ENCODE results near the gene SARNP. TPM values are rescaled to one million over a fixed set of nuclear protein-coding genes. Genes with fewer than 3 reads are reported as not detected.

The SARNP gene
- polyA plus RNA-seq, 2 of the 4 experiments (the other 2 are of a cell fraction) = 123 to 198 TPM

DNA sequence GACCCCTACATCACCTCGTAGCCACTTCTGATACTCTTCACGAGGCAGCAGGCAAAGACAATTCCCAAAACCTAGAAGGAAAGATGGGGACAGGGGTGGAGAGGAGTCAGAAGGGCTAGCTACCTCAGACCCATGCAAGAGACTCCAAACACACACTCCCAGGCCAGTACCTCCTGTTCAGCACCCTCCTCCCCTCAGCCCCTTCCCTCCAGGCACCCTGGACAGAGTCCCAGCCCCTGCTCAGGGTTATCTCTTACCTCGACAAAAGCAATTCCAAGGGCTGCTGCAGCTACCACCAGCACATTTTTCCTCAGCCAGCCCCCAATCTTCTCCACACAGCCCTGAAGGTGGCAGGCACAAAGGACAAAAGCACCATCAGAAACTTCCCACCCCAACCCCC lies 92.0 kb downstream of the SARNP start:
- no peak overlapping the region for H3K4me2 ChIP-seq
- H3K27ac ChIP-seq = no peak overlapping the region
- no peak overlapping the region for H3K4me3 ChIP-seq
- H3K4me1 ChIP-seq = peaks cover 50% of the 10 kb centered on the region
- ChIA-PET POLR2A (interaction anchor here (1.4 kb wide), 2 partner anchors 10 to 13 kb away, joined by 5 to 7 read pairs; partner anchors contain the start of gene BLOC1S1), CTCF (interaction anchor here (0.7 to 12.3 kb wide), 8 partner anchors 9 to 314 kb away, joined by 3 to 139 read pairs (median 6); partner anchors contain the start of genes BLOC1S1 and GDF11)
- no peak for FAIRE-seq
- ATAC-seq = no peak
- no peak for DNase-seq (ENCODE audit: low read depth in 1 of 2, low spot score in 1 of 2)
- H3K9me3 ChIP-seq = no peaks in the 10 kb centered on the region
- TF ChIP-seq RAD21 (conservative IDR thresholded peaks at IDR 0.05 in 1 of 2, IDR thresholded peaks at IDR 0.05 in 1 of 2) (no peak), ESRRA (IDR thresholded peaks at IDR 0.05; ENCODE audit: borderline replicate concordance, low read length) (no peak), CHD2 (IDR thresholded peaks at IDR 0.05; ENCODE audit: low read length, partially characterized antibody) (no peak), JUN (IDR thresholded peaks at IDR 0.05) (no peak), NFE2L2 (conservative IDR thresholded peaks at IDR 0.05; ENCODE audit: low read length) (no peak), EP300 (IDR thresholded peaks at IDR 0.05) (no peak), KDM1A (IDR thresholded peaks at IDR 0.05; ENCODE audit: low read depth) (no peak), CBX2 (IDR thresholded peaks at IDR 0.05; ENCODE audit: borderline replicate concordance, low read depth) (no peak), HOXB5 (CRISPR knock-in tag; IDR thresholded peaks at IDR 0.05) (no peak), EHMT2 (IDR thresholded peaks at IDR 0.05; ENCODE audit: low read depth) (no peak), SMC3 (IDR thresholded peaks at IDR 0.05) (no peak), MAZ (IDR thresholded peaks at IDR 0.05; ENCODE audit: borderline replicate concordance, low read depth, low read length) (no peak), ZC3H11A (IDR thresholded peaks at IDR 0.05) (no peak), POLR2AphosphoS2 (conservative IDR thresholded peaks at IDR 0.05; ENCODE audit: low read length) (no peak), RARB (CRISPR knock-in tag; IDR thresholded peaks at IDR 0.05) (no peak), POLR2A (IDR thresholded peaks at IDR 0.05; ENCODE audit: low read length) (no peak)
- TF ChIP-seq, protein P1, sequence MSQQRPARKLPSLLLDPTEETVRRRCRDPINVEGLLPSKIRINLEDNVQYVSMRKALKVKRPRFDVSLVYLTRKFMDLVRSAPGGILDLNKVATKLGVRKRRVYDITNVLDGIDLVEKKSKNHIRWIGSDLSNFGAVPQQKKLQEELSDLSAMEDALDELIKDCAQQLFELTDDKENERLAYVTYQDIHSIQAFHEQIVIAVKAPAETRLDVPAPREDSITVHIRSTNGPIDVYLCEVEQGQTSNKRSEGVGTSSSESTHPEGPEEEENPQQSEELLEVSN (IDR thresholded peaks at IDR 0.05; ENCODE audit: borderline replicate concordance, low read depth) = no peak
- TF ChIP-seq, protein P2, sequence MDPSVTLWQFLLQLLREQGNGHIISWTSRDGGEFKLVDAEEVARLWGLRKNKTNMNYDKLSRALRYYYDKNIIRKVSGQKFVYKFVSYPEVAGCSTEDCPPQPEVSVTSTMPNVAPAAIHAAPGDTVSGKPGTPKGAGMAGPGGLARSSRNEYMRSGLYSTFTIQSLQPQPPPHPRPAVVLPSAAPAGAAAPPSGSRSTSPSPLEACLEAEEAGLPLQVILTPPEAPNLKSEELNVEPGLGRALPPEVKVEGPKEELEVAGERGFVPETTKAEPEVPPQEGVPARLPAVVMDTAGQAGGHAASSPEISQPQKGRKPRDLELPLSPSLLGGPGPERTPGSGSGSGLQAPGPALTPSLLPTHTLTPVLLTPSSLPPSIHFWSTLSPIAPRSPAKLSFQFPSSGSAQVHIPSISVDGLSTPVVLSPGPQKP (IDR thresholded peaks at IDR 0.05; ENCODE audit: low read depth, low read length) = no peak
- TF ChIP-seq, protein P3, sequence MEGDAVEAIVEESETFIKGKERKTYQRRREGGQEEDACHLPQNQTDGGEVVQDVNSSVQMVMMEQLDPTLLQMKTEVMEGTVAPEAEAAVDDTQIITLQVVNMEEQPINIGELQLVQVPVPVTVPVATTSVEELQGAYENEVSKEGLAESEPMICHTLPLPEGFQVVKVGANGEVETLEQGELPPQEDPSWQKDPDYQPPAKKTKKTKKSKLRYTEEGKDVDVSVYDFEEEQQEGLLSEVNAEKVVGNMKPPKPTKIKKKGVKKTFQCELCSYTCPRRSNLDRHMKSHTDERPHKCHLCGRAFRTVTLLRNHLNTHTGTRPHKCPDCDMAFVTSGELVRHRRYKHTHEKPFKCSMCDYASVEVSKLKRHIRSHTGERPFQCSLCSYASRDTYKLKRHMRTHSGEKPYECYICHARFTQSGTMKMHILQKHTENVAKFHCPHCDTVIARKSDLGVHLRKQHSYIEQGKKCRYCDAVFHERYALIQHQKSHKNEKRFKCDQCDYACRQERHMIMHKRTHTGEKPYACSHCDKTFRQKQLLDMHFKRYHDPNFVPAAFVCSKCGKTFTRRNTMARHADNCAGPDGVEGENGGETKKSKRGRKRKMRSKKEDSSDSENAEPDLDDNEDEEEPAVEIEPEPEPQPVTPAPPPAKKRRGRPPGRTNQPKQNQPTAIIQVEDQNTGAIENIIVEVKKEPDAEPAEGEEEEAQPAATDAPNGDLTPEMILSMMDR (IDR thresholded peaks at IDR 0.05) = no peak
- TF ChIP-seq, protein P4, sequence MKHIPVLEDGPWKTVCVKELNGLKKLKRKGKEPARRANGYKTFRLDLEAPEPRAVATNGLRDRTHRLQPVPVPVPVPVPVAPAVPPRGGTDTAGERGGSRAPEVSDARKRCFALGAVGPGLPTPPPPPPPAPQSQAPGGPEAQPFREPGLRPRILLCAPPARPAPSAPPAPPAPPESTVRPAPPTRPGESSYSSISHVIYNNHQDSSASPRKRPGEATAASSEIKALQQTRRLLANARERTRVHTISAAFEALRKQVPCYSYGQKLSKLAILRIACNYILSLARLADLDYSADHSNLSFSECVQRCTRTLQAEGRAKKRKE (CRISPR knock-in tag; IDR thresholded peaks at IDR 0.05; ENCODE audit: low read depth) = no peak
- 83% methylated on average over 3 of the region's 3 CpGs for WGBS (ENCODE audit: missing lambda C conversion rate)

DNA sequence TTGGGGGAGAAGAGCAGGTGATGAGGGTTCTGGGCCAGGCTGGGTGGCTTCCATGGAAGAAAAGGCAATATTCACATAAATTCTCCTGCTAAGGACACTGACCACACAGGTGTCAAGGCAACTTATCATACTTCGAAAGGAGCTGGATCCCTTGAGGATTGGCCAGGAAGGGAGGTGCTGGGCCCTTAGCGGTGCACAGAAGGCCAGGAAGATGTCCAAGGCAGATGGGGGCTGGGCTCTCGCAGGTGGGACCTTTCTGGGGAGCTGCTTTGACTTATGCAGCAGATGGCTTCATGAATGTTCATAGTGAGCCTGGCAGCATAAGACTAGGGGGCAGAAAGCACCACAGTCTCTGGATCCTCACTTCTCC lies 92.6 kb downstream of the SARNP start:
- no peak overlapping the region for H3K4me2 ChIP-seq
- POLR2A ChIA-PET = interaction anchor here (1.0 to 1.4 kb wide), 4 partner anchors 9 to 105 kb away, joined by 4 to 7 read pairs (median 4); partner anchors contain the start of genes BLOC1S1 and DNAJC14
- no peak for FAIRE-seq

More for the DNA sequence above, 92.6 kb downstream of the SARNP start:
- TF ChIP-seq JUNB (IDR thresholded peaks at IDR 0.05) = no peak
- TF ChIP-seq NFE2L2 (conservative IDR thresholded peaks at IDR 0.05; ENCODE audit: low read length) = no peak
- TF ChIP-seq SMC3 (IDR thresholded peaks at IDR 0.05) = no peak
- no peak for TF ChIP-seq MAFK (IDR thresholded peaks at IDR 0.05; ENCODE audit: partially characterized antibody)
- TF ChIP-seq, protein P5, sequence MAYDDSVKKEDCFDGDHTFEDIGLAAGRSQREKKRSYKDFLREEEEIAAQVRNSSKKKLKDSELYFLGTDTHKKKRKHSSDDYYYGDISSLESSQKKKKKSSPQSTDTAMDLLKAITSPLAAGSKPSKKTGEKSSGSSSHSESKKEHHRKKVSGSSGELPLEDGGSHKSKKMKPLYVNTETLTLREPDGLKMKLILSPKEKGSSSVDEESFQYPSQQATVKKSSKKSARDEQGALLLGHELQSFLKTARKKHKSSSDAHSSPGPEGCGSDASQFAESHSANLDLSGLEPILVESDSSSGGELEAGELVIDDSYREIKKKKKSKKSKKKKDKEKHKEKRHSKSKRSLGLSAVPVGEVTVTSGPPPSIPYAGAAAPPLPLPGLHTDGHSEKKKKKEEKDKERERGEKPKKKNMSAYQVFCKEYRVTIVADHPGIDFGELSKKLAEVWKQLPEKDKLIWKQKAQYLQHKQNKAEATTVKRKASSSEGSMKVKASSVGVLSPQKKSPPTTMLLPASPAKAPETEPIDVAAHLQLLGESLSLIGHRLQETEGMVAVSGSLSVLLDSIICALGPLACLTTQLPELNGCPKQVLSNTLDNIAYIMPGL (CRISPR knock-in tag; IDR thresholded peaks at IDR 0.05; ENCODE audit: borderline replicate concordance) = no peak
- TF ChIP-seq TP53 (CRISPR knock-in tag; IDR thresholded peaks at IDR 0.05) = 0 out of 2 replicates have a peak, but pooled peaks have one; percentile 14
- TF ChIP-seq, protein P6, sequence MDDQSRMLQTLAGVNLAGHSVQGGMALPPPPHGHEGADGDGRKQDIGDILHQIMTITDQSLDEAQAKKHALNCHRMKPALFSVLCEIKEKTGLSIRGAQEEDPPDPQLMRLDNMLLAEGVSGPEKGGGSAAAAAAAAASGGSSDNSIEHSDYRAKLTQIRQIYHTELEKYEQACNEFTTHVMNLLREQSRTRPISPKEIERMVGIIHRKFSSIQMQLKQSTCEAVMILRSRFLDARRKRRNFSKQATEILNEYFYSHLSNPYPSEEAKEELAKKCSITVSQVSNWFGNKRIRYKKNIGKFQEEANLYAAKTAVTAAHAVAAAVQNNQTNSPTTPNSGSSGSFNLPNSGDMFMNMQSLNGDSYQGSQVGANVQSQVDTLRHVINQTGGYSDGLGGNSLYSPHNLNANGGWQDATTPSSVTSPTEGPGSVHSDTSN (IDR thresholded peaks at IDR 0.05) = 0 out of 2 replicates have a peak, but pooled peaks have one; percentile 8
- no peak for TF ChIP-seq TFCP2L1 (CRISPR knock-in tag; IDR thresholded peaks at IDR 0.05)
- no peak for TF ChIP-seq ZNF302 (CRISPR knock-in tag; IDR thresholded peaks at IDR 0.05)
- TF ChIP-seq JUN (IDR thresholded peaks at IDR 0.05) = no peak
- TF ChIP-seq KDM5A (IDR thresholded peaks at IDR 0.05) = no peak
- CTCF ChIA-PET = interaction anchor here (0.7 to 12.3 kb wide), 9 partner anchors 9 to 465 kb away, joined by 3 to 139 read pairs (median 6); partner anchors contain the start of genes BLOC1S1, GDF11 and SMARCC2
- 0 out of 6 replicates have a peak overlapping the region, but pooled peaks of 1 of the 2 experiments have one; percentile 10 for H3K27ac ChIP-seq
- 53% methylated on average over 3 of the region's 3 CpGs for WGBS (ENCODE audit: missing lambda C conversion rate)
- no peak overlapping the region for H3K4me3 ChIP-seq
- ATAC-seq (no peak), DNase-seq (ENCODE audit: low read depth in 1 of 2, low spot score in 1 of 2) (no peak)
- H3K4me1 ChIP-seq = peaks cover 50% of the 10 kb centered on the region
- H3K9me3 ChIP-seq = no peaks in the 10 kb centered on the region
